Testis (tissue), 3 donors: ENCODE data around the gene NOL4L. TPM values are rescaled to one million over a fixed set of nuclear protein-coding genes. Genes with fewer than 3 reads are reported as not detected.
"Not testable (repeated sequence)": the region's sequence is repeated elsewhere in the genome, so short reads cannot be mapped to it uniquely, and the experiment has no call there.

Source experiments
- DNase-seq: peaks from one replicate; pipeline ENCODE4 v3.0.0-alpha.2; 2019
- H3K27ac ChIP-seq, 2 donors: fragments of 200-600 bp; sonication (generic); one replicate each; pipeline ENCODE4 v1.5.1; 2019
- H3K27me3 ChIP-seq: fragments of 200-600 bp; sonication (generic); one replicate; pipeline ENCODE4 v1.5.1; 2019
- H3K36me3 ChIP-seq: fragments of 200-600 bp; sonication (generic); one replicate; pipeline ENCODE4 v1.5.1; 2017; ENCODE audit warnings: low read depth; ENCODE audit errors: missing control alignments
- H3K4me1 ChIP-seq: fragments of 200-600 bp; sonication (generic); one replicate; pipeline ENCODE4 v1.5.1; 2019
- H3K4me3 ChIP-seq, 2 donors: fragments of 200-600 bp; sonication (generic); one replicate each; pipeline ENCODE4 v1.5.1; 2017 to 2019
- H3K9me3 ChIP-seq: fragments of 200-600 bp; sonication (generic); one replicate; pipeline ENCODE4 v1.5.1; 2017
- CTCF ChIP-seq, 3 experiments: fragments of 450-650 bp in 2 of 3; fragments of 200-600 bp in 1 of 3; sonication (generic) in 1 of 3; IDR thresholded peaks; one replicate each; pipeline ENCODE4 v1.5.1; 2016 to 2019; ENCODE audit warnings: antibody characterized with exemption in 3 of 3, mild to moderate bottlenecking in 2 of 3, moderate library complexity in 1 of 3
- POLR2A ChIP-seq: fragments of 450-650 bp; IDR thresholded peaks from one replicate; pipeline ENCODE4 v1.6.1; 2017; ENCODE audit warnings: antibody characterized with exemption, mild to moderate bottlenecking, moderate library complexity
- whole genome bisulfite sequencing, 2 donors: methylation state at CpG; one replicate each; pipeline ENCODE4 v1.1.5; 2018; 5-methylcytosine and 5-hydroxymethylcytosine counted together
- intact Hi-C: fragments of 100-400 bp; cut with DNase I; formaldehyde crosslinking; loops from one replicate; pipeline ENCODE4 v1.15.1; 2023; ENCODE audit warnings: low total_unique reads
- polyA plus RNA-seq: library from polyadenylated mRNA; stranded (reverse); fragments of 350-450 nt; fragmentation: Illumina TruSeq; extraction: RNeasy Lipid Tissue Mini Kit (QIAGEN cat#74804); gene quantifications from one replicate; pipeline ENCODE4 v1.2.3, GENCODE V29; 2014; ENCODE audit warnings: low read depth, low replicate concordance; ENCODE audit not compliant: insufficient read depth
- total RNA-seq, 2 donors: library from RNA; depleted of rRNA; stranded (reverse); fragments of >200 nt; gene quantifications; one replicate each; pipeline ENCODE4 v1.2.3, GENCODE V29; 2016

The NOL4L gene
- total and polyA plus RNA-seq, 3 donors from 2014 or later: 100.0 to 129 (median 115) TPM

GRCh38 chr20:32578840-32579390, 6.2 kb downstream of the NOL4L start:
- 86 to 88% methylated on average over 11 to 12 of the region's 12 CpGs for WGBS, 2 donors
- TF ChIP-seq POLR2A (no peak), CTCF (IDR thresholded peaks at IDR 0.05) (no peak)
- no peaks in the 10 kb centered on the region for H3K36me3 ChIP-seq
- H3K4me3 ChIP-seq: no peak overlapping the region
- no peaks in the 10 kb centered on the region for H3K27me3 ChIP-seq
- H3K27ac ChIP-seq: no peak overlapping the region
- intact Hi-C loops: no loop called here
- DNase-seq: no peak
- H3K4me1 ChIP-seq: peaks cover 18% of the 10 kb centered on the region
- H3K9me3 ChIP-seq: no peaks in the 10 kb centered on the region

- intact Hi-C loops, DNase-seq: not testable (repeated sequence)
Measured at GRCh38 chr20:32578062-32578461, 7.1 kb downstream of the NOL4L start.

GRCh38 chr20:32577657-32578056, 7.5 kb downstream of the NOL4L start:
- intact Hi-C loops: no loop called here
- Histone ChIP-seq H3K27ac (no peak overlapping the region), H3K4me3 (no peak overlapping the region), H3K9me3 (no peaks in the 10 kb centered on the region), H3K36me3 (no peaks in the 10 kb centered on the region), H3K4me1 (peaks cover 17% of the 10 kb centered on the region), H3K27me3 (no peaks in the 10 kb centered on the region)
- TF ChIP-seq CTCF (IDR thresholded peaks at IDR 0.05) (no peak), POLR2A (no peak)
- DNase-seq: no peak
- WGBS, 2 donors: 81 to 85% methylated on average over 4 of the region's 4 CpGs

More at GRCh38 chr20:32578062-32578461, 7.1 kb downstream of the NOL4L start:
- peaks cover 18% of the 10 kb centered on the region for H3K4me1 ChIP-seq
- not testable (repeated sequence) for H3K27me3 ChIP-seq, H3K9me3 ChIP-seq, H3K36me3 ChIP-seq, H3K4me3 ChIP-seq, H3K27ac ChIP-seq
- WGBS, 2 donors: 85 to 86% methylated on average over 3 of the region's 3 CpGs

- no peak for DNase-seq
- no peak for TF ChIP-seq POLR2A
- TF ChIP-seq CTCF (IDR thresholded peaks at IDR 0.05): no peak
- 80 to 90% methylated on average over 7 of the region's 7 CpGs for WGBS, 2 donors
- H3K4me1 ChIP-seq: peaks cover 10% of the 10 kb centered on the region
- no peaks in the 10 kb centered on the region for H3K27me3 ChIP-seq
- H3K4me3 ChIP-seq: no peak overlapping the region
- H3K9me3 ChIP-seq: no peaks in the 10 kb centered on the region
- intact Hi-C loops: no loop called here
- H3K27ac ChIP-seq: no peak overlapping the region
- H3K36me3 ChIP-seq: no peaks in the 10 kb centered on the region
Measured at GRCh38 chr20:32577023-32577422, 8.1 kb downstream of the NOL4L start.

- Histone ChIP-seq H3K27me3 (no peaks in the 10 kb centered on the region), H3K27ac (no peak overlapping the region), H3K36me3 (no peaks in the 10 kb centered on the region), H3K4me3 (no peak overlapping the region), H3K9me3 (no peaks in the 10 kb centered on the region), H3K4me1 (peaks cover 8% of the 10 kb centered on the region)
- 71 to 87% methylated on average over 6 to 12 of the region's 12 CpGs for WGBS, 2 donors
- DNase-seq: no peak
- TF ChIP-seq CTCF (IDR thresholded peaks at IDR 0.05) (no peak), POLR2A (no peak)
- intact Hi-C loops: no loop called here
Measured at GRCh38 chr20:32576560-32576959, 8.6 kb downstream of the NOL4L start.
